HL-60 (cell line): ENCODE results near the gene SLC33A1.

ENCODE experiments used
- DNase-seq, 2 experiments: peaks; one replicate each; pipeline ENCODE4 v3.0.0-alpha.2; 2010 to 2020; ENCODE audit warnings: low read depth in 1 of 2, low spot score in 1 of 2
- H3K27ac ChIP-seq: fragments of 250-450 bp; sonication (Bioruptor Pico); replicated peaks from 2 replicates; pipeline ENCODE4 v1.5.1; 2020; ENCODE audit warnings: mild to moderate bottlenecking, moderate library complexity
- H3K27me3 ChIP-seq: fragments of 250-450 bp; sonication (Bioruptor Pico); 2 replicates; pipeline ENCODE4 v1.5.1; 2021; ENCODE audit warnings: mild to moderate bottlenecking, moderate library complexity; ENCODE audit not compliant: insufficient read depth, poor library complexity, severe bottlenecking
- H3K4me3 ChIP-seq: replicated peaks from 2 replicates; pipeline ENCODE4 v1.5.1; 2011; ENCODE audit warnings: mild to moderate bottlenecking, control low read depth, low read length; ENCODE audit not compliant: insufficient read depth
- CTCF ChIP-seq: IDR thresholded peaks from one replicate; pipeline ENCODE4 v1.5.1; 2011; ENCODE audit warnings: low read length, control low read depth, inconsistent platforms; ENCODE audit not compliant: insufficient read depth
- GABPA ChIP-seq: IDR thresholded peaks from 2 replicates; pipeline ENCODE4 v1.6.1; 2012; ENCODE audit warnings: low read depth
- POLR2AphosphoS5 ChIP-seq: IDR thresholded peaks from 2 replicates; pipeline ENCODE4 v1.6.1; 2012; ENCODE audit warnings: low read depth
- REST ChIP-seq: IDR thresholded peaks from 2 replicates; pipeline ENCODE4 v1.6.1; 2012; ENCODE audit warnings: low read depth; ENCODE audit not compliant: insufficient replicate concordance
- SPI1 ChIP-seq: IDR thresholded peaks from 2 replicates; pipeline ENCODE4 v1.6.1; 2012; ENCODE audit warnings: low read depth, mild to moderate bottlenecking, borderline replicate concordance

Gene SLC33A1

GRCh38 chr3:155870945-155871745 lies 16.9 kb upstream of the SLC33A1 start:
- peak in 1 of 2 experiments; percentile 55 for DNase-seq
- Histone ChIP-seq H3K4me3 (peak overlapping the region; percentile 86), H3K27ac (peak overlapping the region; percentile 99), H3K27me3 (no peaks in the 10 kb centered on the region)
- TF ChIP-seq POLR2AphosphoS5: no peak
- TF ChIP-seq CTCF: no peak
- TF ChIP-seq SPI1: no peak
- no peak for TF ChIP-seq REST

GRCh38 chr3:155870133-155870944 lies 16.1 kb upstream of the SLC33A1 start, which contains the start of gene GMPS:
GMPS (plus strand) TSS chr3:155870650; CDS start chr3:155870871, 221 bp downstream.
- H3K27ac ChIP-seq: peak within 1 kb of the TSS; percentile 99
- DNase-seq: peak; percentile 59 to 94
- peak within 1 kb of the TSS; percentile 86 for H3K4me3 ChIP-seq
- no peak for TF ChIP-seq SPI1
- peak; percentile 37 for TF ChIP-seq REST
- no peaks in the 10 kb centered on the region for H3K27me3 ChIP-seq

DNA sequence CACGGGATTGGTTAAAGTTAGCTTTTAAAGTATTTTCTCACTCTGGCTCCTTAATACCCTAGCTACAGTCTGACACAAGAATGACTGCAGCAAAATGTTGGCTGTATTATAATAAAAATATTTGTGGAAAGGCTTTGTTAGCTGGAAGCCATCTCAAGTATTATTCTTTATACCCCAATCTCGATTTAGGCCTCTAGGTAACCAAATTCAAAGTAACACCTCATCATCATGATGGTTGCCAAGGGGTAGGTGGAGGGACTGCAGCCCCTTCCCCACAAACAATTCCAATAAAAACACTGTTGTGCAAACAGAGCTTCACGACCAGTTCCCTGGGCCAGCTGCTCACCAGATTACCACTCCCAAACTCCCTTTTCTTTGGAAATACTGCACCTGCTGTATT lies 15.5 kb upstream of the SLC33A1 start:
- no peak for DNase-seq
- Histone ChIP-seq H3K27ac (peak overlapping the region; percentile 58), H3K4me3 (peak overlapping the region; percentile 42), H3K27me3 (no peaks in the 10 kb centered on the region)
- TF ChIP-seq SPI1 (no peak), CTCF (no peak), POLR2AphosphoS5 (no peak), REST (no peak), GABPA (no peak)
